H9 (cell line): ENCODE data around the gene GET3. TPM values are rescaled to one million over a fixed set of nuclear protein-coding genes. Genes with fewer than 3 reads are reported as not detected.
A peak's percentile ranks its signal among the peaks of the same experiment; 100 is the strongest.

Source experiments
- DNase-seq: peaks from one replicate; pipeline ENCODE4 v3.0.0-alpha.2; 2017
- H2AFZ ChIP-seq: one replicate; pipeline ENCODE4 v1.6.1; 2013; ENCODE audit warnings: mild to moderate bottlenecking, low read length, control low read depth, moderate library complexity
- H2AK5ac ChIP-seq: 2 replicates; pipeline ENCODE4 v1.6.1; 2013; ENCODE audit warnings: low read length, control low read depth, mixed read lengths; ENCODE audit not compliant: insufficient read length
- H2BK120ac ChIP-seq: one replicate; pipeline ENCODE4 v1.6.1; 2013; ENCODE audit warnings: low read depth, mild to moderate bottlenecking, low read length, control low read depth, inconsistent platforms; ENCODE audit not compliant: poor library complexity, severe bottlenecking
- H2BK12ac ChIP-seq: 2 replicates; pipeline ENCODE4 v1.6.1; 2013; ENCODE audit warnings: low read length, control low read depth, mixed read lengths, low read depth; ENCODE audit not compliant: insufficient read length
- H2BK15ac ChIP-seq: 2 replicates; pipeline ENCODE4 v1.6.1; 2013; ENCODE audit warnings: low read depth, low read length, control low read depth
- H2BK20ac ChIP-seq: one replicate; pipeline ENCODE4 v1.6.1; 2013; ENCODE audit warnings: low read depth, mild to moderate bottlenecking, low read length, control low read depth, inconsistent platforms; ENCODE audit not compliant: poor library complexity, severe bottlenecking
- H2BK5ac ChIP-seq: 2 replicates; pipeline ENCODE4 v1.6.1; 2013; ENCODE audit warnings: low read length, control low read depth, mixed read lengths; ENCODE audit not compliant: insufficient read length
- H3K14ac ChIP-seq: 2 replicates; pipeline ENCODE4 v1.6.1; 2013; ENCODE audit warnings: low read length, control low read depth; ENCODE audit not compliant: insufficient read depth
- H3K18ac ChIP-seq: 2 replicates; pipeline ENCODE4 v1.6.1; 2013; ENCODE audit warnings: low read depth, mild to moderate bottlenecking, mixed read lengths, low read length, control low read depth; ENCODE audit not compliant: insufficient read length
- H3K23ac ChIP-seq: 2 replicates; pipeline ENCODE4 v1.6.1; 2013; ENCODE audit warnings: low read length, control low read depth, mixed read lengths, low read depth; ENCODE audit not compliant: insufficient read length
- H3K23me2 ChIP-seq: 2 replicates; pipeline ENCODE4 v1.6.1; 2013; ENCODE audit warnings: low read depth, mild to moderate bottlenecking, mixed read lengths, low read length, control low read depth; ENCODE audit not compliant: insufficient read length, poor library complexity, severe bottlenecking
- H3K27ac ChIP-seq: 2 replicates; pipeline ENCODE4 v1.5.1; 2013; ENCODE audit warnings: low read length, control low read depth, mixed read lengths, low read depth; ENCODE audit not compliant: insufficient read length
- H3K27me3 ChIP-seq: 2 replicates; pipeline ENCODE4 v1.6.1; 2013; ENCODE audit warnings: low read length, control low read depth, inconsistent platforms; ENCODE audit not compliant: insufficient read depth
- H3K4ac ChIP-seq: 2 replicates; pipeline ENCODE4 v1.6.1; 2013; ENCODE audit warnings: low read depth, mild to moderate bottlenecking, control low read depth, inconsistent platforms, low read length, moderate library complexity
- H3K4me1 ChIP-seq: 2 replicates; pipeline ENCODE4 v1.6.1; 2013; ENCODE audit warnings: low read length, control low read depth, inconsistent platforms; ENCODE audit not compliant: insufficient read depth
- H3K4me2 ChIP-seq: 2 replicates; pipeline ENCODE4 v1.6.1; 2013; ENCODE audit warnings: low read length, control low read depth, mixed read lengths; ENCODE audit not compliant: insufficient read length, insufficient read depth
- H3K56ac ChIP-seq: 2 replicates; pipeline ENCODE4 v1.6.1; 2013; ENCODE audit warnings: low read depth, mild to moderate bottlenecking, mixed read lengths, low read length, control low read depth; ENCODE audit not compliant: insufficient read length
- H3K79me1 ChIP-seq: 2 replicates; pipeline ENCODE4 v1.6.1; 2013; ENCODE audit warnings: low read depth, mild to moderate bottlenecking, moderate library complexity, low read length, control low read depth, inconsistent platforms; ENCODE audit not compliant: insufficient read depth, poor library complexity, severe bottlenecking
- H3K79me2 ChIP-seq: 2 replicates; pipeline ENCODE4 v1.6.1; 2013; ENCODE audit warnings: low read length, control low read depth, inconsistent platforms; ENCODE audit not compliant: insufficient read depth
- H3K9ac ChIP-seq: 2 replicates; pipeline ENCODE4 v1.6.1; 2013; ENCODE audit warnings: low read length, control low read depth, mixed read lengths; ENCODE audit not compliant: insufficient read length; ENCODE audit errors: extremely low read depth
- H3K9me3 ChIP-seq: one replicate; pipeline ENCODE4 v1.6.1; 2013; ENCODE audit warnings: low read depth, low read length, inconsistent platforms; ENCODE audit not compliant: control insufficient read depth
- H3T11ph ChIP-seq: one replicate; pipeline ENCODE4 v1.6.1; 2013; ENCODE audit warnings: mild to moderate bottlenecking, low read length, control low read depth, inconsistent platforms
- H4K20me1 ChIP-seq: one replicate; pipeline ENCODE4 v1.6.1; 2013; ENCODE audit not compliant: control insufficient read depth, insufficient read length, insufficient read depth
- H4K5ac ChIP-seq: 2 replicates; pipeline ENCODE4 v1.6.1; 2013; ENCODE audit warnings: low read depth, mild to moderate bottlenecking, mixed read lengths, low read length, control low read depth; ENCODE audit not compliant: insufficient read length
- H4K8ac ChIP-seq: replicated peaks from 2 replicates; pipeline ENCODE4 v1.6.1; 2013; ENCODE audit warnings: low read length, control low read depth, mixed read lengths, low read depth; ENCODE audit not compliant: insufficient read length
- H4K91ac ChIP-seq: 2 replicates; pipeline ENCODE4 v1.6.1; 2013; ENCODE audit warnings: low read depth, mild to moderate bottlenecking, moderate library complexity, mixed read lengths, low read length, control low read depth; ENCODE audit not compliant: insufficient read length
- H3K27ac Mint-ChIP-seq, 3 experiments: 2 replicates in 2 of 3; 3 replicates in 1 of 3; pipeline ENCODE4 v1.8.0; 2020 to 2021; ENCODE audit warnings: mixed read lengths in 3 of 3, mild to moderate bottlenecking in 1 of 3, moderate library complexity in 1 of 3
- H3K27me3 Mint-ChIP-seq: 2 replicates; pipeline ENCODE4 v1.8.0; 2021; ENCODE audit warnings: low read depth, mild to moderate bottlenecking, moderate library complexity, mixed read lengths
- H3K36me3 Mint-ChIP-seq, 3 experiments: 2 replicates in 2 of 3; 3 replicates in 1 of 3; pipeline ENCODE4 v1.8.0; 2020 to 2021; ENCODE audit warnings: low read depth in 3 of 3, mixed read lengths in 3 of 3; ENCODE audit not compliant: insufficient read depth in 1 of 3
- H3K4me1 Mint-ChIP-seq, 2 experiments: 2 replicates each; pipeline ENCODE4 v1.8.0; 2020; ENCODE audit warnings: mixed read lengths in 2 of 2
- H3K4me3 Mint-ChIP-seq, 2 experiments: 2 replicates in 1 of 2; 3 replicates in 1 of 2; pipeline ENCODE4 v1.8.0; 2020 to 2021; ENCODE audit warnings: mild to moderate bottlenecking in 2 of 2, mixed read lengths in 2 of 2, moderate library complexity in 1 of 2
- H3K9me3 Mint-ChIP-seq, 2 experiments: 2 replicates in 1 of 2; 3 replicates in 1 of 2; pipeline ENCODE4 v1.8.0; 2020; ENCODE audit warnings: mild to moderate bottlenecking in 2 of 2, mixed read lengths in 2 of 2, moderate library complexity in 1 of 2
- WGBS: extraction: QIAGEN DNeasy Blood & Tissue Kit; methylation state at CpG from one replicate; pipeline ENCODE4 v1.1.7; 2013; ENCODE audit warnings: missing lambda C conversion rate, low lambda C conversion rate, mixed read lengths; ENCODE audit not compliant: insufficient read length; ENCODE audit errors: extremely low coverage; 5-methylcytosine and 5-hydroxymethylcytosine counted together
- total RNA-seq: library from RNA; stranded (reverse); gene quantifications from 2 replicates; pipeline ENCODE4 v1.2.1, GENCODE V29; 2021
- TF ChIP-seq, protein P1 (sequence below): fragments of 200-600 bp; sonication (generic); conservative IDR thresholded peaks from 3 replicates; pipeline ENCODE4 v1.8.0; 2021; ENCODE audit warnings: antibody characterized with exemption, mild to moderate bottlenecking

The GET3 gene
- total RNA-seq, 1 experiment from 2014 or later = 81.6 TPM

DNA sequence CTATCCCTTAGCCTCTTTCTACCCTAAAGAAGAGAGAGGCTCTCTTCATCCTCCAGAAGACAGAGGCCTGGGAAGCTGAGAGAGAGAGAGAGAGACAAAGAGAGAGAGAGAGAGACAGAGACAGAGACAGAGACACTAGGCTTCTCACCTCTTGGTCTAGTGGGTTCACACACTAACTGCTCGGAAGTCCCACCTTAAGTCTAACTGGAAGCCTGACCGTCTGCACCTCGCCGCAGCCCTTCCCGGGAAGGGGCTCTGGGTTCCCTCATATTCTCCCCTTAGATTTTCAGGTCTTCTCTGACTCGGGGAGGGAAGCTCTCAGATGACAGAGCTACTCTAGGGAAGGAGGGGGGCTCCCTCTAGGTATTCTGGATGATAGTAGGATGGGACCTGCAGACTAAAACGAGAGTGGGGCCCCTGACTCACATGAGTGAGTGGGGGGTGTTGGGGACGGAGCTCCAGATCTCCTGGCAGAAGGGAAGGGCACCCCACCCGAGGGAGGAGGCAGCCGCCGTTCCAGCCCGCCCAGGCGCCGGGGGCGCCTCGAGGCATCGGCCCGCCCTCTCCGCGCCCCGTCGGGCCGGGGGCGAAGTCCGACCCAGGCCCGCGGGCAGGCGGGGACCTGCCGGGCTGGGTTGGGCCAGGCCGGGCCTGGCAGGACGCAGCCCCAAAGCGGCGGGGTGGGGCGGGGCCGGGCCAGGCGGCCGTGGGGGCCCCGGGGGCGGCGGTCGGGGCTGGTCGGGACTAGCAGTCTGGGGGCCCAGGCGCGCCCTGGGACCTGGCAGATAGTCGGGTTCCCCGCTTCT lies 52.0 kb downstream of the GET3 start:
- Mint-ChIP-seq H3K27ac (peak overlapping the region; percentile 80 to 91 (median 83); a peak in 4 of 7 replicates), H3K4me3 (peak overlapping the region; percentile 66 to 84), H3K27me3 (peaks cover 6% of the 10 kb centered on the region), H3K36me3 (no peaks in the 10 kb centered on the region), H3K9me3 (no peaks in the 10 kb centered on the region), H3K4me1 (peaks cover 28 to 30% of the 10 kb centered on the region in 2 experiments)
- no peaks in the 10 kb centered on the region for H3K79me1 ChIP-seq
- no peak overlapping the region for H2BK12ac ChIP-seq
- no peak overlapping the region for H3K23ac ChIP-seq
- H3K27me3 ChIP-seq = no peaks in the 10 kb centered on the region; the same call in 1 of the 2 replicates
- no peaks in the 10 kb centered on the region for H3K9me3 ChIP-seq
- H2BK120ac ChIP-seq = no peak overlapping the region
- no peak overlapping the region for H4K5ac ChIP-seq
- DNase-seq = no peak
- H3K4ac ChIP-seq = no peak overlapping the region
- H2BK20ac ChIP-seq = no peak overlapping the region
- no peak overlapping the region for H3T11ph ChIP-seq
- no peaks in the 10 kb centered on the region for H3K79me2 ChIP-seq
- H4K91ac ChIP-seq = no peak overlapping the region
- TF ChIP-seq, protein P1, sequence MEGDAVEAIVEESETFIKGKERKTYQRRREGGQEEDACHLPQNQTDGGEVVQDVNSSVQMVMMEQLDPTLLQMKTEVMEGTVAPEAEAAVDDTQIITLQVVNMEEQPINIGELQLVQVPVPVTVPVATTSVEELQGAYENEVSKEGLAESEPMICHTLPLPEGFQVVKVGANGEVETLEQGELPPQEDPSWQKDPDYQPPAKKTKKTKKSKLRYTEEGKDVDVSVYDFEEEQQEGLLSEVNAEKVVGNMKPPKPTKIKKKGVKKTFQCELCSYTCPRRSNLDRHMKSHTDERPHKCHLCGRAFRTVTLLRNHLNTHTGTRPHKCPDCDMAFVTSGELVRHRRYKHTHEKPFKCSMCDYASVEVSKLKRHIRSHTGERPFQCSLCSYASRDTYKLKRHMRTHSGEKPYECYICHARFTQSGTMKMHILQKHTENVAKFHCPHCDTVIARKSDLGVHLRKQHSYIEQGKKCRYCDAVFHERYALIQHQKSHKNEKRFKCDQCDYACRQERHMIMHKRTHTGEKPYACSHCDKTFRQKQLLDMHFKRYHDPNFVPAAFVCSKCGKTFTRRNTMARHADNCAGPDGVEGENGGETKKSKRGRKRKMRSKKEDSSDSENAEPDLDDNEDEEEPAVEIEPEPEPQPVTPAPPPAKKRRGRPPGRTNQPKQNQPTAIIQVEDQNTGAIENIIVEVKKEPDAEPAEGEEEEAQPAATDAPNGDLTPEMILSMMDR = no peak
- H3K27ac ChIP-seq = no peak overlapping the region
- H2BK15ac ChIP-seq = no peak overlapping the region
- peak overlapping the region; percentile 46; the same call in 1 of the 2 replicates for H3K14ac ChIP-seq
- H2BK5ac ChIP-seq = no peak overlapping the region
- H3K4me1 ChIP-seq = peaks cover 2% of the 10 kb centered on the region; the same call in 1 of the 2 replicates
- H2AFZ ChIP-seq = no peak overlapping the region
- peak overlapping the region; percentile 48 for H3K4me2 ChIP-seq
- peak overlapping the region; percentile 5 for H3K18ac ChIP-seq
- H4K20me1 ChIP-seq = no peaks in the 10 kb centered on the region
- peaks cover 37% of the 10 kb centered on the region for H3K23me2 ChIP-seq
- no peak overlapping the region for H4K8ac ChIP-seq
- no peak overlapping the region for H3K56ac ChIP-seq
- no CpG with 5 or more reads among the region's 46 CpGs for WGBS
- H2AK5ac ChIP-seq = no peak overlapping the region
- H3K9ac ChIP-seq = no peak overlapping the region
